WTC11 (cell line): ENCODE results near the gene GPX3. TPM values are rescaled to one million over a fixed set of nuclear protein-coding genes. Genes with fewer than 3 reads are reported as not detected.

Source experiments
- ATAC-seq: fragments of 200-7000 bp; cut with Tn5 transposase; 2 replicates; pipeline ENCODE4 v1.10.0; 2021; ENCODE audit warnings: mild to moderate bottlenecking, moderate library complexity
- CTCF ChIA-PET: fragments of 300-600 bp; sonication (Branson Sonifier 250); formaldehyde crosslinking; loops from one replicate; lab custom pipeline; 2021; ENCODE audit warnings: antibody characterized with exemption; lab: Charles Lee
- POLR2A ChIA-PET: fragments of 350-600 bp; sonication (Branson Sonifier 250); formaldehyde crosslinking; loops from one replicate; lab custom pipeline; 2021; ENCODE audit warnings: antibody characterized with exemption; lab: Charles Lee
- DNase-seq: peaks from one replicate; pipeline ENCODE4 v3.0.0; 2021; ENCODE audit warnings: low spot score
- H3K27ac Mint-ChIP-seq: 2 replicates; pipeline ENCODE4 v1.8.0; 2021; ENCODE audit warnings: mixed read lengths
- H3K27me3 Mint-ChIP-seq: 2 replicates; pipeline ENCODE4 v1.8.0; 2021; ENCODE audit warnings: low read depth, mild to moderate bottlenecking, moderate library complexity, mixed read lengths
- H3K36me3 Mint-ChIP-seq: 2 replicates; pipeline ENCODE4 v1.8.0; 2021; ENCODE audit warnings: mixed read lengths
- H3K4me1 Mint-ChIP-seq: 2 replicates; pipeline ENCODE4 v1.8.0; 2022; ENCODE audit warnings: mixed read lengths
- H3K4me3 Mint-ChIP-seq: 2 replicates; pipeline ENCODE4 v1.8.0; 2021; ENCODE audit warnings: mild to moderate bottlenecking, moderate library complexity, mixed read lengths
- H3K9me3 Mint-ChIP-seq: 2 replicates; pipeline ENCODE4 v1.8.0; 2021; ENCODE audit warnings: mixed read lengths
- AR ChIP-seq: fragments of 250-450 bp; sonication (Bioruptor Pico); IDR thresholded peaks from 2 replicates; pipeline ENCODE4 v1.9.0; 2021; ENCODE audit warnings: mild to moderate bottlenecking
- ATF3 ChIP-seq: sonication (generic); formaldehyde crosslinking; conservative IDR thresholded peaks from 2 replicates; pipeline ENCODE4 v1.8.1; 2022; ENCODE audit warnings: mild to moderate bottlenecking, missing genetic modification reagents
- ATF6 ChIP-seq: sonication (generic); formaldehyde crosslinking; IDR thresholded peaks from 2 replicates; pipeline ENCODE4 v1.8.1; 2023; ENCODE audit warnings: mild to moderate bottlenecking, missing genetic modification reagents
- E2F1 ChIP-seq: sonication (generic); formaldehyde crosslinking; IDR thresholded peaks from 2 replicates; pipeline ENCODE4 v1.8.0; 2022; ENCODE audit warnings: mild to moderate bottlenecking, missing genetic modification reagents
- ELF4 ChIP-seq: sonication (generic); formaldehyde crosslinking; IDR thresholded peaks from 2 replicates; pipeline ENCODE4 v1.8.1; 2022; ENCODE audit warnings: low read depth, mild to moderate bottlenecking, moderate library complexity, missing genetic modification reagents
- GABPB1 ChIP-seq: sonication (generic); formaldehyde crosslinking; IDR thresholded peaks from 2 replicates; pipeline ENCODE4 v1.8.1; 2023; ENCODE audit warnings: mild to moderate bottlenecking, missing genetic modification reagents
- JAZF1 ChIP-seq: fragments of 250-450 bp; sonication (Bioruptor Pico); IDR thresholded peaks from 2 replicates; pipeline ENCODE4 v1.9.0; 2021; ENCODE audit warnings: moderate library complexity, mild to moderate bottlenecking, inconsistent platforms
- KAT7 ChIP-seq: sonication (generic); formaldehyde crosslinking; IDR thresholded peaks from 2 replicates; pipeline ENCODE4 v1.8.1; 2023; ENCODE audit warnings: missing genetic modification reagents, mild to moderate bottlenecking, borderline replicate concordance
- NFE2L1 ChIP-seq: sonication (generic); formaldehyde crosslinking; IDR thresholded peaks from 2 replicates; pipeline ENCODE4 v1.8.1; 2023; ENCODE audit warnings: missing genetic modification reagents
- NFYB ChIP-seq: sonication (generic); formaldehyde crosslinking; conservative IDR thresholded peaks from 2 replicates; pipeline ENCODE4 v1.8.0; 2022; ENCODE audit warnings: low read depth, missing genetic modification reagents
- NR1H2 ChIP-seq: sonication (generic); formaldehyde crosslinking; IDR thresholded peaks from 2 replicates; pipeline ENCODE4 v1.9.0; 2021; ENCODE audit warnings: mild to moderate bottlenecking, moderate library complexity, missing genetic modification reagents
- NR3C1 ChIP-seq: sonication (generic); formaldehyde crosslinking; conservative IDR thresholded peaks from 2 replicates; pipeline ENCODE4 v1.8.1; 2023; ENCODE audit warnings: low read depth, mild to moderate bottlenecking, missing genetic modification reagents
- SMAD3 ChIP-seq: sonication (generic); formaldehyde crosslinking; IDR thresholded peaks from 2 replicates; pipeline ENCODE4 v1.8.0; 2022; ENCODE audit warnings: missing genetic modification reagents, mild to moderate bottlenecking, borderline replicate concordance
- USF1 ChIP-seq: sonication (generic); formaldehyde crosslinking; IDR thresholded peaks from 2 replicates; pipeline ENCODE4 v1.8.0; 2022; ENCODE audit warnings: mild to moderate bottlenecking, missing genetic modification reagents
- USF2 ChIP-seq: sonication (generic); formaldehyde crosslinking; IDR thresholded peaks from 2 replicates; pipeline ENCODE4 v1.8.1; 2023; ENCODE audit warnings: mild to moderate bottlenecking, missing genetic modification reagents, moderate library complexity
- ZNF121 ChIP-seq: sonication (generic); formaldehyde crosslinking; IDR thresholded peaks from 2 replicates; pipeline ENCODE4 v1.8.0; 2023; ENCODE audit warnings: missing genetic modification reagents
- ZNF281 ChIP-seq: sonication (generic); formaldehyde crosslinking; IDR thresholded peaks from 2 replicates; pipeline ENCODE4 v1.8.0; 2023; ENCODE audit warnings: mild to moderate bottlenecking, missing genetic modification reagents
- ZNF416 ChIP-seq: fragments of 250-450 bp; sonication (Bioruptor Pico); IDR thresholded peaks from 2 replicates; pipeline ENCODE4 v1.9.0; 2021; ENCODE audit warnings: mild to moderate bottlenecking, inconsistent platforms
- ZNF425 ChIP-seq: fragments of 250-450 bp; sonication (Bioruptor Pico); conservative IDR thresholded peaks from 2 replicates; pipeline ENCODE4 v1.9.0; 2021; ENCODE audit warnings: mild to moderate bottlenecking
- ZSCAN18 ChIP-seq: fragments of 250-450 bp; sonication (Bioruptor Pico); IDR thresholded peaks from 2 replicates; pipeline ENCODE4 v2.1.2; 2022; ENCODE audit warnings: mild to moderate bottlenecking, moderate library complexity
- total RNA-seq: library from RNA; stranded (reverse); gene quantifications from 3 replicates; pipeline ENCODE4 v1.2.3, GENCODE V29; 2021

Gene GPX3
- total RNA-seq, 1 experiment from 2014 or later, result 24.5 TPM

- DNase-seq (no peak), ATAC-seq (no peak)
- H3K36me3 Mint-ChIP-seq, result no peaks in the 10 kb centered on the region
- ChIA-PET CTCF (interaction anchor here (1.5 to 1.9 kb wide), 2 partner anchors 47 to 111 kb away, joined by 7 to 10 read pairs; no protein-coding TSS in a partner anchor), POLR2A (no interaction called here)
- H3K9me3 Mint-ChIP-seq, result no peaks in the 10 kb centered on the region
- H3K27me3 Mint-ChIP-seq, result no peaks in the 10 kb centered on the region
- H3K4me1 Mint-ChIP-seq, result peaks cover 8% of the 10 kb centered on the region
- no peak for TF ChIP-seq ZSCAN18 (CRISPR knock-in tag)
- no peak for TF ChIP-seq GABPB1 (CRISPR knock-in tag)
- TF ChIP-seq NR3C1 (CRISPR knock-in tag), result no peak
- no peak for TF ChIP-seq ZNF425 (CRISPR knock-in tag)
- TF ChIP-seq NR1H2 (CRISPR knock-in tag), result no peak
- TF ChIP-seq ELF4 (CRISPR knock-in tag), result no peak
- no peak for TF ChIP-seq ATF6
- TF ChIP-seq ZNF416 (CRISPR knock-in tag), result no peak
- TF ChIP-seq ZNF121 (CRISPR knock-in tag), result no peak
- no peak for TF ChIP-seq AR (CRISPR knock-in tag)
- TF ChIP-seq JAZF1 (CRISPR knock-in tag), result no peak
- no peak for TF ChIP-seq ATF3
- no peak for TF ChIP-seq E2F1 (CRISPR knock-in tag)
- no peak for TF ChIP-seq NFYB (CRISPR knock-in tag)
- no peak for TF ChIP-seq SMAD3 (CRISPR knock-in tag)
- no peak for TF ChIP-seq NFE2L1
- TF ChIP-seq USF2 (CRISPR knock-in tag), result no peak
- TF ChIP-seq ZNF281 (CRISPR knock-in tag), result no peak
- TF ChIP-seq USF1, result no peak
- TF ChIP-seq KAT7 (CRISPR knock-in tag), result no peak
- H3K4me3 Mint-ChIP-seq, result no peak overlapping the region
- no peak overlapping the region for H3K27ac Mint-ChIP-seq
Measured at GRCh38 chr5:151004499-151004898, 15.9 kb upstream of the GPX3 start.
